Midbrain (tissue), 1 donor: Measurements from ENCODE around the gene LGALS9C.
"Not testable (repeated sequence)": the region's sequence is repeated elsewhere in the genome, so short reads cannot be mapped to it uniquely, and the experiment has no call there.

Source experiments
- DNase-seq: peaks from one replicate; lab custom pipeline; 2025; lab: John Stamatoyannopoulos, UW

Gene LGALS9C

DNA sequence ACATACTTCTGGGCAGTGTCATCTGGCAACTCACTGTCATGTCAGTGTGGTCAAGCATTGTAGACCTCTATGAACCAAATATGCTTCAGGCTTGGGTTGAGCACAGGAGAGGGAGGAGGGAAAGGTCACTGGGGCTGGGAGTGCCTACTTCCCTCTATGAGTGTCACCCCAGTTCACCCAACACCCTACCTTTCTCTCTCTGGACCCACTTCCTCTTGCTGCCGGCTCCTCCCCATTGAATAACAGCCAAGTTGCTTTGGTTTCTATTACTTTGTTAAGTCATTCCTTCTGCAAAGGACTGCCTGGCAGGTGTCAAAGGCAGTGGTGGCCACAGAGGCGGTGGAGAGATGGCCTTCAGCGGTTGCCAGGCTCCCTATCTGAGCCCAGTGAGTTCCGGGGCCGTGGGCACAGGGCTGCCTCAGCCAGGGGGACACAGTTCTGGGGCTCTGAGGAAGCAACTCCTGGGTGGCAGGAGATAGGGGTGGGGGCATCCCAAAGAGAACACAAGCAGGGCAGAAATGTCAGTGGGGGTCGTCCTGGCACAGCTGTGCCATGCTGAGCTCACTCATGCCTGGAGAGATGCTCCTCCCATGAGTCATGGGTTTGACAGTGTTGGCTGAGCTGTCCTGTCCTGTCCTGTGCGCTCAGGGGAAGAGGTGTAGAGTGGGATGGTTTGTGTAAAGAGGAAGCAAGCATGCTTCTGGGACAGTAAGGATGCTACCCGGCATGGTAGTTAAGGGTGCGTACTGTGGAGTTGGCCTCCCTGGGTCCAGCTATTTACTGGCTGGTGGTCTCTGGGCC is at the start of gene LGALS9C:
LGALS9C (plus strand) TSS at position 282 of the 801 bp plus-strand sequence; CDS start at position 348, 66 bp downstream.
- DNase-seq, result not testable (repeated sequence)

DNA sequence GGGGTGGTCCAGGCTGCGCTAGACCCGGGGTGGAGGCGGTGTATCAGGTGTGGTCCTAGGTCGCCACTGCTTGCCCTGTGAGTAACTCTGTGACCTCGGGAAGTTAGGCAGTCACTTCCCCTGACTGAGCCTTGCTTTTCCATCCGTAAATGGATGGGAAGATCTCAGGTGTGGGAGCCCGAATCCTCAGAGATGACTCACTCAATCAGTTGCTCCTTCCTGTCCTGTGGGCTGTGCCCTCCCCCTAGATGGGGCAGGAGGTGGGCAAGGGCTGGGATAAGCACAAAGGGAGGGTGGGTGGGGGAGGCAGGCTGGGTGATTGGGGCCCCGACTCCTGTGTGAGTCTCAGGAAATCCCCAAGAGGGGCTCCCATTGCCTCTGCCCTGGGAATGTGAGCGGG is 44.4 kb upstream of the LGALS9C start:
- DNase-seq, result not testable (repeated sequence)

DNA sequence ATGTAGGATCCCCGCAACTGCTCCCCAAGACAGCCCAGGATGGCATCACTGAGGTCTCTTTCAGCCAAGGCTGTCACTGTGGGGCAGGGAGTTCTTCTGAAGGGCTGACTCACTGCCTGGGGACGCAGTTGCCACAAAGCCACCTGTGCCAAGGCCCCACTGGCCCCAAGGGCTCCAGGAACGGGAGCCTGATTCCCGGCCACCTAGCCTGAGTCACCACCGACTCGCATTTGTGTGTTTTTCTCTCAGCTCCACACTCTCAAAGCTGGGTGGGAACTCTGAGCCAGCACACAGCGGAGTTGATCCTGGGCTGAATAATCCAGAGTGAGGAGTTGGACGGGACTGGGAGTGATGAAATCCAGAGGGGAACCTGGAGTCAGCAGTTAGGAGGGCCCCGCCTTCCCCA is 37.1 kb upstream of the LGALS9C start:
- not testable (repeated sequence) for DNase-seq

DNA sequence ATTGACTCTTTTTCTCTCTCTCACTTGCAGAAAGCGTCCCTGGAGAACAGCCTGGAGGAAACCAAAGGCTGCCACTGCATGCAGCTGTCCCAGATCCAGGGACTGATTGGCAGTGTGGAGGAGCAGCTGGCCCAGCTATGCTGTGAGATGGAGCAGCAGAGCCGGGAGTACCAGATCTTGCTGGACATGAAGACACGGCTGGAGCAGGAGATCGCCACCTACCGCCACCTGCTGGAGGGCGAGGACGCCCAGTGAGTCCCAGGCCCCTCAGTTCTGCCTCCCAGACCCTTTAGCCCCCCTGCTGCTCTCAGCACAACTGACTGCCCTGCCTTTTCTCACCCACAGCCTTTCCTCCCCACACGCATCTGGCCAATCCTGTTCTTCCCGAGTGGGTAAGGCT is 34.5 kb upstream of the LGALS9C start:
- not testable (repeated sequence) for DNase-seq

DNA sequence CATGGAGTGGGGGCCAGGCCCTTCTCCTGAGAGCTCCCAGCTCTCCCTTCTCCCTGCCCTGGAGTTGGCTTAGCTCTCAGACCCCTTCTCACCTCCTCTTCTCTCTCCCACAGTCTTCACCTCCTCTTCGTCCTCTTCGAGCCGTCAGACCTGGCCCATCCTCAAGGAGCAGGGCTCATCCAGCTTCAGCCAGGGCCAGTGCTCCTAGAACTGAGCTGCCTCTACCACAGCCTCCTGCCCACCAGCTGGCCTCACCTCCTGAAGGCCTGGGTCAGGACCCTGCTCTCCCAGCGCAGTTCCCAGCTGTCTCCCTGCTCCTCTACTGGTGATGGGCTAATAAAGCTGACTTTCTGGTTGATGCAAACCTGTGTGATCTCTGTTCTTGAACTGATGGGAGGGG is 34.1 kb upstream of the LGALS9C start:
- not testable (repeated sequence) for DNase-seq

DNA sequence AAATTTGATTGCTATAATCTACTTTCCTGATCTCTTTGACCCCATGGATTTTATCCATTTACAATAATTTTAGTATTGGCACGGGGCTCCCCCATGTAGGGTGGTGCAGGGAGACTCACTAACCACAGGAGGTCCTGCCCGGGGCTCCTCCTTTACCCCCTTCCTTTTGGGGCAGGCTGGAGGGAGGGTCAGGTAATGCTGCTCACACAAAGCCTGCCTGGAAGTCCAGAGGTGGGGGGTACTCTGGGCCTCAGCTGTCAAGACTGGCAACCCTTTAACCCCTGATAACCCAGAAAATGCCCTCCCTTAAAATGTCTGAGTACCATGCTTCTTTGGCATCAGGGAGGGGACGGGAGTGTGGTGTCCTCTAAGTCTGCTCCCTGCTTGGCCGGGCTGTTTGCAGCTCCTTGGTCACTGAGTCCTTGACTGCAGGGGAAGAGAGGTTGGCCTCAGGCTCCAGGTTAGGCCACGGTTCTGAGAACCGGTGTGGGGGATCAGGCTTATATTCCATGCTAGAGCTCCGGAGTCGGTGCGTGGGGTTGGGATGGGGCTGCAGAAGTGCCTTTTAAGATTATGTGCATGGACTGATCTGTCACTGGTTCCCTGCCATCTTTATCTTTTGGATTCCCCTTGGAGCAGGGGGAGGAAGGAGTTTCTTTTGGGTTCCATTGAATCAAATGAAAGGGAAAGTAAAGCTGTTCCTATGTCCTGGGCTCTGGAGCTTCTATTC is 28.9 kb upstream of the LGALS9C start:
- not testable (repeated sequence) for DNase-seq

DNA sequence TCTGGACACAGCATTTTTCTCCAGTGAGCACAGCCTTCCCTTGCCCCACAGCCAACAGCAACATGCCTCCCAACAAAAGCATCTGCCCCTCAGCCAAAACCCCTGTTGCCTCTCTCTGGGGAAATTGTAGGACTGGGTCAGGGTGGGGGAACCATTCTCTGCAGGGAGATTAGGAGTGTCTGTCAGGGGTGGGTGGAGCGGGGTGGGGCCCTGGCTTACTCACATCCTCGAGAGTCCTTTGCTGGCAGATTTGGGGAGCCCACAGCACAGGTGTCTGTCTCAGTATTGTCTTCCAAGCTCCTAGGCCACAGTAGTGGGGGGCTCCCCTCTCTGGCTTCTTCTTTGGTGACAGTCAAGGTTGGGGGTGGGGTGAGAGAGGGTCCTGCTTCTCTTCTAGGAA is 28.3 kb upstream of the LGALS9C start:
- DNase-seq, result not testable (repeated sequence)

DNA sequence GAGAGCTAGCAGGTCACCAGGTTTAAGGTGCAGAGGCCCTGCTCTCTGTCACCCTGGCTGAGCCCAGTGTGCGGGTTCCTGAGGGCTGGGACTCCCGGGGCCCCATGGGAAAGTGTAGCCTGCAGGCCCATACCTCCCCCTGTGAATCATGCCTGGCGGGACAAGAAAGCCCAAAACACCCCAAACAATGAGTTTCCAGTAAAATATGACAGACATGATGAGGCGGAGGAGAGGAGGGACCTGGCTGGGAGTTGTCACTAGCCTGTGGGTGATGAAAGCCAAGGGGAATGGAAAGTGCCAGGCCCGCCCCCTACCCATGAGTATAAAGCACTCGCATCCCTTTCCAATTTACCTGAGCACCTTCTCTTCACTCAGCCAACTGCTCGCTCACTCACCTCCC is 26.8 kb upstream of the LGALS9C start:
- DNase-seq, result not testable (repeated sequence)

DNA sequence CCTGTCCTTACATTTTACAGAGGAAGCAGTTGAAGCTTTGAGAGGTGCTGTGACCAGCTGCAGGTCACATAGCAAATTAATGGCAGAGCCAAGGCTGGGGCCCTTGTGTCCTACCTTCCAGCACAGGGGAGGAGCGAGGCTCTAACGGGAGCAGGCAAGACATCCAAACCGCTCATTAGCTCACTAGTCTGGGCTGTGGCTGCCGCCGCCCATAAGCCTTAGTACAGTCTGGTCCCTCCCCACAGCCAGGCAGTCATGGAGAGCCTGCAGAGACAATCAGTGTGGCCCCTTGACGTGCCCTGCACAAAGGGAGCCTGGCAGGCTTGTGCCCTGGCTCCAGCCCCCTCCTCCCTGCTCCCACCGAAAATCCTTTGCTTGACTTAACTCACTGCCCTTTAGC is 25.6 kb upstream of the LGALS9C start:
- not testable (repeated sequence) for DNase-seq

DNA sequence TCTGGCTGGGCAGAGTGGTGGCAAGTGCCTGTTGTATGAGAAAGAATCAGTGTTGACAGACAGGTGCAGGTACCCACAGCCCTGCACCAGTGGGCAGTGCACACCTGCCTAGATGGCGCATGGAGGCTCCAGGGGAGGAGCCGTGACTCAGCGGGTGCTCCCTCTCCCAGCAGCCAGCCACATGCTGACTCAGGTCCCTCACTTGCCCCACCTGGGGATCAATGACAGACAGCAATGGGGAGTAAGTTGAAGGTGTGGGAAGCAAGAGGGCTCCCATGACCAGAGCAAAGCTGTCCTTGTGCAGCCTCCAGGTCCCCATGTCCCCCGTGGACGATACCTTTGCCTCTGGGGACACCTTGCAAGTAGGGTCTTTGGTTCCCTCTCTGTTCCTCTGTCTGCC is 24.6 kb upstream of the LGALS9C start:
- DNase-seq, result not testable (repeated sequence)

DNA sequence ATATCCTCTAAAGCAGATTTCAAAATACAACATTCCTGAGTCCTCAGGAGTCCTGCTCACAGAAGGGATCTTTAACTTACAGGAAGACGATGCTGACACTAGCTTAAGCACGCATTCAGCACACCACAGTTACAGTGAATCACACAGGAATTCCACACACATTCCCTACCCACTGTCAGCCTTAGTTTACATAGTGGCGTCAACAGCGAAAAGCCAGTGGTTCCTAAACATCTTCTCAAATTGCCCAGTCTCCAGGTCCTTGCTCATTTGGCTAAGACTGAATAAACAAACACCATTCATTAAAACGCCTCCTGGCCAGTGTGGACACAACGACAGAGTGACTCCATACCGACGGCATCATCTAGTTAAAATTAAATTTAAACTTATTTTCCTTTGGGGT is 17.6 kb upstream of the LGALS9C start:
- DNase-seq, result not testable (repeated sequence)

DNA sequence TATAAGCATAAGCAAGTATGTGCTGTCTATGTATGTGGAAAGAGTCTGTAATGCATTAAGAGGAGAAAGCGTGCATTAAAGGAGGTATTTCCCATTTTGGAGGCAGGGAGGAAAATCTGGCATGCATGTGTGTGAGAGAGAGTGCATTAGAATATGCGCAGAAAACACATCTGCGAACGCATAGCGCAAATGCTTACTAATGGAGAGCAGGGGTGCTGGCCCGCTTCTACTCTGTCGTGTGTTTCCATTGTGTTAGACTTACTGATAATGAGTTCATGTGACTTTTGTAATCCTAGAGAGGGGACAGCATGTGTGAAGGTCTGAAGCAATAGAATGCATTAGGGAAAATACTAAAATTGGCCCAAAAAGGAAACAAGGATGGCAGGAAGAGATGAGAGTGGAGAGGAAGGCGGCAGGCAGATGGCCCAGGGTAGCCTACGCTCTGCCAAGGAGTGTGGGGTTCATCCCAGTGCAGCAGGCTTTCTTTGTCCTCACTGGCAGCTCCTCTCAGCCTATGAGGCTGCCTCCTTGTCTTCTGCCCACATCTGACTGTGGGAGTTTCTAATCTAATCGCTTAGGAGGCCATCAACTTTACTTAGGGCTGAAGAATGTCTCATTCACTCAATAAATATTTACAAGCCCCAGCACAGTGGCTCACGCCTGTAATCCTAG is 12.6 kb upstream of the LGALS9C start:
- DNase-seq, result not testable (repeated sequence)

DNA sequence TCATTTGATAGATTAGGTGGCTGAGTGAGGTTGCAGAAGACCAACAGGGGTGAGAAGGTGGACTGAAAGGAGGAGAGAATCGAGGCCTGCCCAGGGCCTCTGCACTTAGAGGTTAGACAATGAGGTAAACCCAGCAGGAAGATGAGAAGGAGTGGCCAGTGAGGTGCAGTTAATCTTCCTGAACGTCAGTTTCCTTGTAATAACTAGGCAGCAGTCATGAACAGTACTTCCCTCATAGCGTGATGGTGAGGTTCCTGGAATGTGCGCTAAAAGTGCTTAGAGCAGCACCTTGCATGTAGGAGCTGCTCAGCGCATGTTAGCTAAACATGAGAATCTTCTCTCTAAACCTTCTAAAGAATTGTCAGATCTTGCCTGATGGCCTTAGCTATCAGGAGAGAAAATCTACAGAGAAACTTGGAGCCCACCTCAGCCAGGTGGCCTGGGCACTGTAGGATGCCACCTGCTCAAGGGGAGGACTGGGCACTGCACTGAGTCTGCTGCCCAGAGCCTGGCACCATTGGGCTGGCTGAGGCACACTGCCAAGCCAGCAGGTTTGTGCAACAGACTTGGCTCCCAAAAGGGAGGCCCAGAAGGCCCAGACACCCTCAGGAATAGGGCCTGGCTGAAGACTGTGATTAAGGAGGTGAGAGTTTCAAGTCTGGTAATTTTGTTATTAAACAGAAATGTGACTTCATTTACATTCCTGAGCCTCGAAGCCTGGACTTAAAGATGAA is 10.2 kb upstream of the LGALS9C start:
- DNase-seq, result not testable (repeated sequence)

DNA sequence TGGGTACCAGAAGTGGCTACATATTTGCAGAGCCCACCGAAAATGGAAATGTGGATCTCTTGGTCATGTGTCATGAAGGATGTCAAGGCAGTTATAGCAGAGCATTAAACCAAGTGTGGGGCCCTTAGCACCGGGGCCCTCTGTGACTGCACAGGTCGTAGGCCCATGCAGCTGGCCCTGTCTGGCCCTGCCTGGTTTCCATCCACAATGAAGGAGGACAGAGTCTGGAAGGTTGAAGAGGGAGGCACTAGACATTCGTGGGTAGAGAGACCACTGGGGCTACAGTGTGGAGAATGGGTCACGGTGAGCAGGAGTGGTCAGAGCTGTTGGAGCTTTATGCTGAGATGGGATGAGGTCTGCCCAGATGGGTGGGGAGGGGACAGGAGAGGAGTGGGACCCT is 9.6 kb upstream of the LGALS9C start:
- not testable (repeated sequence) for DNase-seq

DNA sequence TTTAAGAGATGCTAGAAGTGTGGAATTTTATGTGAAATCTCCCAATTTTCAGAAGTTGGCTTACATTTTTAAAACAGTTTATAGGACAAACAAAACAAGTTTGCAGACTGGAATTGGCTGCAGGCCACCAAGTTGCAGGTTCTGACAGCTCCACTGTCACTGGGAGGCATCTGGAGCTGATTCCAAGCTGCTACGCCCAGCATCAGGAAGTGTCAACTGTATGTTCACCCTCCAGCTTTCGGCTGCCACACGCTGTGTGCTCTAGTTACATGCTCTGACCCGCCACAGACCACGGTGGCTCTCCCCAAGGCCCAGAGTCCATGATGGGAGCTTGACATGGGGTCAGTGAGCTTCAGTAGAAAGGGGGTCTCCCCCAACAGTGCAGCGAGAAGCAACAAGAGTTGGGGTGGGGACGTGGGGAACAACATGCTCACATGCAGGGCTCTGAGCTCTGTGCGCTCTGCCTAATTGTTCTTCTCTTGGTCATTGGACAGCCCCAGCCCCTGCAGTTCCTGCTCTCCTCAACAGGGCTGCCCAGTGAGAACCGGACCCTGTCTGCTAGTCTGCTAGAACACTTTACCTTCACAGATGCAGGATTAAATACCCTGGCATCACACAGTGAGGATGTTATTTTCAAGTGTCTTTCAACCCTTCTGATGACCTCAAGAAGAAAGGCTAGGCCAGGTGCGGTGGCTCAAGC is 8.0 kb upstream of the LGALS9C start:
- not testable (repeated sequence) for DNase-seq

DNA sequence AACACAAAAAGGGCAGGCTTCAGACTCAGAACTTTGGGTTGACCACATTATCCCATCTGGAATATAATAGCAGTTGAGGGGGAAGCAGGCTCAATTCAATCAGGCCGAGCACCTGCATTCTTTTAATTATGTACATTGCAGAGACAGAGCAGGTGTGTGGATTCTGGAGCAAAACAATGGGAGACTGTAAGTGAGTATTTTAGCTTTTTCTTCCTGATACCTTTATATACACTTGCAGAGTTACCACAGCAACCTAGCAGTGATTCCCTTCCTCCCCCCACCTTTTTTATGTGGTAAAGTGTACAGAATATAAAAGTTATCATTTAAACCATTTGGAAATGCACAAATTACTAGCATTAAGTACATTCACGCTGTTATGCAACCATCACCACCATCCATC is 6.8 kb upstream of the LGALS9C start:
- not testable (repeated sequence) for DNase-seq

DNA sequence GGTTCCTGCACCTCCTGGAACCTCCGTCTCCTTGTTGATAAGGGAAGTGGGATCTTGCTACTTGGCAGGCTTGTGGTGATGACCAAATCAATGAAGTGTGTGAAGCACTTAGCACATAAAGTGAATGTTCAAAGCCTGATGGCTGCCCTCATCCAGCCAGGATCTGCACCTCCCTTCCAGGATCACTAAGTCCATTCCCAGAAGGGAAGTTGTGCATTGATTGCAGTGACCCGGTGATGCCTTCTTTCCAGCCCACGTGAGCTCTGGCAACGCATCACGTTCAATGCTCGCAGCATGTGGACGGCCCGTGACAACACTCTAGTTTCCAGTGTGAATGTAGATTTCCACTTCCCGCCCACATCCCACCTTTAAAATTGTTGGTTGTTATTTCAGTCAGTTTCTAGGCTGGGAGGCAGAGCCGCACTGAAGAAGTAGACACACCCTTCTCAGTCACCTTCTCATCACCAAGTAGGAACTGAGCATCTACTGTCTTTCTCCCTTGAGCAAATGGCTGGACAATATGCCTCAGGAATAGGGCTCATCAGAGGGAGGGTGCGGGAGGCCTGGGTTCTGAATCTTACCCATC is 6.2 kb upstream of the LGALS9C start:
- DNase-seq, result not testable (repeated sequence)

DNA sequence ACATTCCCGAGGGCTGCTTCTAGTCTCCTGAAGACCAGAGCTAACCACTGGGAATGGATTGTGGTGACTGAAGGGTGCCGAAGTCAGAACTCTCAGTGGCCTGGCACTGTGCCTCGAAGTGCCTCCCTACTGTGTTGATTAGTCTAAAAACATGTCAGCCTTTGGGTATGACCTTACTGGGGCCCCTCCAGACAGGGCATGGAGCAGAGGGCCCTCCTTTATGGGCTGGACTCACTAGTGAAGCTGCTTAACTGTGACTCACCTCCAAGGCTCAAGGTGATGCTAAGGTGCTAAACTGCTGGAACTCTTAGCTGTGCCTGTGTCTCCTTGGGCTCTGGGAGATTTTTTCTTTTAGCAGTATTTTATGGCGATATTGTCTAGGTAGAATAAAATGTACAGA is 2.6 kb upstream of the LGALS9C start:
- not testable (repeated sequence) for DNase-seq

DNA sequence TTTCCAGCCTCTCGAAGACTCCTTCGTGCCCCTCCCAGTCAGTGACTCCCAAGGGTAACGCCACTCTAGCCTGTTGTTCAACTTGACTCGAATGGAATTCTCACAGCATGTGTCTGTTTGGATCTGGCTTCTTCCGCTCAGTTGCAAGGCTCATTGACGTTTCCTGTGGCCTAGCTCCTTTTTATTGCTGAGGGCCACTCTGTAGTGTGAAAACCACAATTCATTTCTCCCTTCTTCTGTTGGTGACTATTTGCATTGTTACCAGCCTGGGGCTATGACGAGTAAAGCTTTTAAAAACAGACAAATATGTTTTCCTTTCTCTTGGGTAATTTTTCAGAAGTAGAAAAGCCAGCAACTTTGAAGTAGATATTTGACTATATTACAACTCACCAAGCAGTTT is 1.8 kb upstream of the LGALS9C start:
- not testable (repeated sequence) for DNase-seq

DNA sequence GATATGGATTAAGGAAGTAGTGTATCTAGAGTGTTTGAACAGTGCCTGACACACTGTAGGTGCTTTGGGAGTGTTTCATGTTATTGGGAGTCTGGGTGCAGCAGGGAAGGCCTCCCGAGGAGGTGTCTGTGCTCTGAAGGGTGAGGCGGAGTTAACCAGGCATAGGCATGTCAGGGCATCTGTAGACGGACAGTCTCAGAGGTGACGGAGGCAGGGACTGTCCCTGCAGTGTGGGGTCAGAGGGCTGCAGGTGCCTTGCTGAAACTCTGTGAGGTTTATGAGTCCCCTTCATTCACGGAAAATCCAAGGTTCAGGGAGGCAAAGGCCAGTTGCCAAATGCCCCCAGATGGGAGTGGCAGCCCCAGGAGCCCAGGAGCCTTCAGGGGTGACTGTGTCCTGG is 778 bp downstream of the LGALS9C start:
- DNase-seq, result not testable (repeated sequence)

DNA sequence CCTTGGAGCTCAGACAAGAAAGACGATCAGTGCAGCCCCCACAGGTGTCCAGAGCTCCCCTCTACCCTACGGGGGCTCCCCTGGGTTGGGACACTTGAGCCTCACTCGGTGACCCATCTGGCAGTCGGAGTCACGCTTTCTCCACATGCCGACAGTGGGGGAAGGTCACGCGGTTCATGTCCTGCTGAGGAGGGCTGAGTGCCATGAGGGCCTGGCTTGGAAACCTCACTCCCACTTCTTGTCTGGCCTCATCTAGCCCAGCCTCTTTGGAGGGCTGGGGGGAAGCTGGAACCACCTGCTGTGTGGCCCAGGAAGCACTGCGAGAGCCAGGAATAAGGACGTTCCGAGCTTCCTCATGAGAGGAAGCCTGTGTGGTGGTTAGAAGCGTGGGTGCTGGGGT is 1.8 kb downstream of the LGALS9C start:
- not testable (repeated sequence) for DNase-seq
